GM18517 (cell line): ENCODE data around the gene CTNNB1.
"Not testable (repeated sequence)": the region's sequence is repeated elsewhere in the genome, so short reads cannot be mapped to it uniquely, and the experiment has no call there.

ENCODE experiments used
- ATAC-seq: cut with Tn5 transposase; IDR thresholded peaks from one replicate; pipeline ENCODE4 v1.9.1; 2021; ENCODE audit warnings: mild to moderate bottlenecking, moderate library complexity; ENCODE audit not compliant: unreplicated experiment

Gene CTNNB1

DNA sequence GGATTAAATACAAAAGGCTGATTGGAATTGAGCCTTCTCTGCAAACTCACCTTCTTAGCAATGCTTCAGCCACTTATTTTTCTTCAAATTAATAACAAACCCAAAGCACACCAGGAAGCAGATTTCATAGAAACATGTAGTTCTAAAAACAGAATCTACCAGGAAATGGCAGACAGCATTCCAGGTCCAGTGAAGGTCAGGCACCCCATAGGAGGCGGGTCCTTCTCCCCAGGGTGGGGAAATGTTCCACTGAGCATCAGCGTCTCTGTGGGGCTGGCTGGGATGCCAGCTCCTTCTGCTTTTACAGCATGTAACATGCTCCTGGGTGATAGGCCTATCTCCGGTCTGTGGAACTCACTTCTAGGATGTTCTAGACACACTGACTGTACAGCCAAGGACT lies 49.2 kb downstream of the CTNNB1 start:
- ATAC-seq, result no peak

DNA sequence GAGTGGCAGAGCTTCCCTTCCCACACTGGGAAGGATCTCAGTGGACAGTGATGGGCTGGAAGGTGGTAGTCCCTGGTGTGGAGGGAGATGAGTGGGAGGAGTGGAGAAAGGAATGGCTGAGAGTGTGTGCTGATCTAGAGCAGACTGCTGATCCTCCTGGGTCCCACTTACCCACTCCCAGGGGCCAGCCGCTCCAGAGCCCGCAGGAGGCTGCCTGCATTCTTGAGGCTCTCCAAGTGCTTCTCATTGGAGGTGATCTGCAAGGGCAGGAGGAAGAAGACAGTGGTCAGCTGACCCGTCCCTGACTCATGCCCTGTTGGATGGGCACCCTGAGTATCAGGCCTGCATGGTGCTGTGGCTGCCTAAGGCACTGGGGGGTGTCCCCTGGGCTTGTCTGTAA lies 50.0 kb downstream of the CTNNB1 start:
- ATAC-seq, result no peak

DNA sequence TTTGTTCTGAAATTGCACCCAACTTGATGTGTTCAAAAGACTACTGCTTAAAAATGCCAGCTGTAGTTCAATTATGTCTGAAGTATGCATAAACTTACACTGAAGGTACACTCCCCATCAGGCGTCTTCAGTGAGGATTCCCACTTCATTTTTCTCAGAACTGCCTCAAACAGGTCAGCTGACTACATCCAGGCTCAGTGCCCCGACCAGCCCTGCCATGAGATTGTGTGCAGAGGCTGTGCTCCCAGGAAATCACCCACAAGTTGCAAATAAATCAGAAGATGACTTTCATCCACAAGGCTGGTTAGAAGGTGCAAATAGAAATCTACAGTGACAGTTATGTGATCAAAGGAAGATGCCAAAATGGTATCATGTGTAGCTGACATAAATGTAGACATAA lies 51.5 kb downstream of the CTNNB1 start:
- ATAC-seq, result no peak

DNA sequence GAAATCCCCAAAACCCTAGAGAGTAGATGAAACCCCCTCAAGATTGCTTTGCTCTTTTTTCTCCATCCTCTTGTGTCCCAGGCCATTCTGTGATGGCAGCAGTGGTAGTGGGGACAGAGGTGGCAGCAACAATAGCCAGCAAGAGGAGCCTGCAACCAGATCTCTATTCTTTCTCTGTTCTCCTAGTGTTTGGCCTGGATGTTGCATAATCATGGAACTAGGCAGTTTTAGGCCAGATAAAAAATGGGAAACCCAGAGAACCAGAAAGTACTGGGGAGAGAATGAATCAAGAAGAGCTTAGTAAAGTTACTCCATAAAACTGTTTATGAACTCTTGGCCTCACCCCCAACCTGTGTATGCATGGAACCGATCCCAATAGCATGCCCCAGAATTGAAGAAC lies 52.3 kb downstream of the CTNNB1 start:
- no peak for ATAC-seq

DNA sequence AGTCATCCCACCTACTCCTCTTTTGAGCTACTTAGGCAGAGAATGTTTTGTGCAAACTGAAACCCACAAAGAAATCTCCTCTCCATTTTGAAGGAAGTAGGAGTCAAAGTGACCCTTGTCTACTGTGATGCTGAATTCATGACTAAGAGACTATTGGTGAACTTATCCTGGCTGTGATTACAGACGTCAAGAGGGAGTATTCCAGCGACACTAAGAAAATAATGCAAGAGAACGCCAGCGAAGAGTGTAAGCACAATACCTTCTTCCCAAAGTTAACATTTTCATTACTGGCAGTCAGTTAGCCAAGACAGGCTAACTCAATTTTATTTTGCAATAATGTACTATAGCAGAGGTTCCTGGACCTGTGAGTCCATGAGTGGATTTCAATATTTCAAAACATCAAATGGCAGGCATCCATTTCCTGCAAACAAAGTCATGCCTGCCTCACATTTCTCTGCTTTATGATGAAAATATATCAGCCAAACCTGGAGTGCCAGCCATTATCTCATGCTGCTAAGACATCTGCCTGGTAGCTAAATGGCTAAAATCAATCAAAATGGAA lies 59.0 kb downstream of the CTNNB1 start:
- ATAC-seq, result no peak

DNA sequence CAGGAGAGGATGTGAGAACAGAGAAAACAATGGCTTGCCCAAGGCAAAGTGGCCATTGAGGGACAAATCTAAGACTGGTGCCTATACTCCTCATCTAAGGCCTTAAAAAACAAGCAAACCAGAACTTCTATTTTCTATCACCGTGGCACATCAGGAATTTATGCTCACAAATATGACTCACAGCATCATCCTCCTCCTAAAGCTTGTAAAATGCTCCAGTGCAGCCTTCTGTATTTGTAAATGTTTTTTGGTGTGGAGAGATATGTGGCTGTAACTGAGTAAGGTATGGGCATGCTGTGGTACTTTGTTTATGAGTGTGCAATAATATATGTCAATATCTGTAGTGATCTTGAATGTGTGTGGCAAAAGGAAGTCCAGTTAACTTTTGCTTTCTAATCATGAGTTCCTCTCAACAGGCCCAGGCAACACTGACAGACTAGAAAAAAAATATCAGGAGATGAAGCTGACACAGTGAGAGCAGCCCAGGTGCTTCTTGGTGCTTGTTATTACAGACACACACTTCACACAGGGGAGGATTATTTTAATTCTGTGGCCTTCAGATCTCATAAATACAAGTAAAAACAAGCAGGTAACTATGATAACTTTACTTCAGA lies 60.3 kb downstream of the CTNNB1 start:
- ATAC-seq, result no peak

DNA sequence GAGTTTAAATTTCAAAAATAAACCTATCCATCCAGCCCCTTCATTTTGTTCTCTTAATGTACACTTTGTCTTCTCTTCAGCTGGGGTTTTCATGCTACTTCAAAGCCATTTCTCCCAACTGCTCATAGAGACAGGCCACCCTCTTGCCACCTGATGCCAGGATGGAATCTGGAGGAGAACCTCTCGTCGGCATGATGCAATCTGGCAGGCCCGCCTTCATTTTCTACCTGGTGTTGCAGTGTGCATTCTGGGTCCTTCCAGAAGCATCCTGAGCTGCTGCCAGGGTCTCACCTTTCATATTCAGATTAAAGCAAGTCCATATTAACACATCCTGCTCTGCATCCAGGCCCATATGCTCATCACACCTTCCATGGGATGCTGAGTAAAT lies 60.8 kb downstream of the CTNNB1 start:
- no peak for ATAC-seq

DNA sequence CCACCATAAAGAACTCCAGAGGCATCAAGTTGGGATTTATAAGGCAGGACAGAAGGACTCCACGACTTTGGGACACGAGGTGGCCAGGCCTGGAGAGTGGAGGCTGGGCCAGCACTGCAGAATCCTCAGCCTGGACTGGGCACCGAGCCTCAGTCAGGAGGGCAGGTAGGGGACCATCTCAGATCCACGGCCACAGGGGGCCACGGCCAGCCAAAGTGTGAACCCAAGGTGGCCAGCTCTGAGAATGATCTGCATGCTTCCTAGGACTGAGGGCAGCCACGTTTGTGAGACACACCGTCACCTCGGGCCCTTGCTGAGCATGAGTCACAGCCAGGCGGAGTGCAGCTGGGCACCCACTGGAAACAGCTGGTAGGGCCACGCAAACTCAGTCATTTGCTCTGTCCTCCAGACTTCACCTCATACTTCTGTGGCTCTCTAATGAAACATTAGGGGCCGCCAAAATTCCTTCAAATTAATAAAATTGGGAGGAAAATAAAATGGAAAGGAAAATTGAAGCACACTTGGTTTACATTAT lies 65.8 kb downstream of the CTNNB1 start:
- ATAC-seq, result no peak

DNA sequence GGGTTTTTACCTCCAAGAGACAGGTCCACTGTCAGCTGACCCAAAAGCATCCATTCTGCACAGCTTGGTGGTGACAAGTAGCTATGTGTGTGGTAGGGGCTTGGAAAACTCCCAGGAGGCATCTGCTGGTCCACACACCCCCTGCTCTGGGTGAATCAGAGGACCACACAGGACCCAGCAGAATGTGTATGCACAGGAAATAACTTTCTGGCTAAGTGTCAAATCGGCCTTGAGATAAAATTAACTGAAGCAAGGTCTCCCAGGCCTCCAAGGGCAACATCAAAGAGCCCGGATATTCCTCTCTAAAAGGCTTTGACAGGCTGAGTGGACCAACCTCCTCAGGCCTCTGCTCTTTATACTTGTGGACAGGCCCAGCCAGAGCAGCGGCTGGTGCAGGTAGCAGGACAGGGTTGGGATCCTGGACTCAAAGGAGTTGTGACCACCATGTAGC lies 66.5 kb downstream of the CTNNB1 start:
- no peak for ATAC-seq

DNA sequence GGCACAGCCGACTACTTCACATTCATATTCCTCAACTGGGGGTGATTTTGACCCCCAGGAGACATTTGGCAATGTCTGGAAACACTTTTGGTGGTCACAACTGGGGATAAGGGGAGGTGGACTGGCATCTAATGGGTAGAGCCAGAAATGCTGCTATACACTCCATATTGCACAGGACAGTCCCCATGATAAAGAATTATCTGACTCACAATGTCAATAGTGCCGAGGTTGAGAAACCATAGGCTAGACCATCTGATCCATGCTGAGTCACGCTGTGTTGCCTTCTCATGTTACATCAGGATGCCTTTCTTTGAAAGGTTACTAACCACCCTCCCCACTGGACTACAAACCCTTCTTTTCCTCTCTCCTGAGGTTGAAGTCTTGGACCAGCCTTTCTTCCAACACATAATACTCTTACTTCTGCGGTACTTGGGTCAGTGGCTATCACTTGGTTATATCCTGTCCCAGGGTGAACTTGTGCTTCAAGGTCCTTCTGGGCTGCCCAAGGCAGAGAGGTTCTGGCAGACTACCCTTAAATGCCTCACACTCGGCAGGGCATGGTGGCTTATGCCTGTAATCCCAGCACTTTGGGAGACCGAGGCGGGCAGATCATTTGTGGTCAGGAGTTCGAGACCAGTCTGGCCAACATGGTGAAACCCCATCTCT lies 68.8 kb downstream of the CTNNB1 start:
- ATAC-seq, result no peak

DNA sequence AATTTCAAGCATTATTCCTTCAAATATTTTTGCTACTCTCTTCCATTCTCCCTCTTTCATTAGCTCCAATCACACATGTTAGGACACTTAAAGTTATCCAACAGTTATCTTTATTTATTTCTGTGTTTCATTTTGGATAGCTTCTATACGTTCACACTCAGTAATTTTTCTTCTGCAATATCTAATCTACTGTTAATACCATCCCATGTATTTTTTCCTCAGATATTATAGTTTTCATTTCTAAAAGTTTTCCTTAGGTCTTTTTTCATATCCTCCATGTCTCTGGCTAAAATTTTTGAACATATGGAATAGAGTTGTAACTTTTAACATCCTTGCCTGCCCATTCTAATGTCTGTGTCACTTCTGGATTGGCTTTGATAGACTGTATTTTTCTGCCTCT lies 73.4 kb downstream of the CTNNB1 start:
- ATAC-seq, result no peak

DNA sequence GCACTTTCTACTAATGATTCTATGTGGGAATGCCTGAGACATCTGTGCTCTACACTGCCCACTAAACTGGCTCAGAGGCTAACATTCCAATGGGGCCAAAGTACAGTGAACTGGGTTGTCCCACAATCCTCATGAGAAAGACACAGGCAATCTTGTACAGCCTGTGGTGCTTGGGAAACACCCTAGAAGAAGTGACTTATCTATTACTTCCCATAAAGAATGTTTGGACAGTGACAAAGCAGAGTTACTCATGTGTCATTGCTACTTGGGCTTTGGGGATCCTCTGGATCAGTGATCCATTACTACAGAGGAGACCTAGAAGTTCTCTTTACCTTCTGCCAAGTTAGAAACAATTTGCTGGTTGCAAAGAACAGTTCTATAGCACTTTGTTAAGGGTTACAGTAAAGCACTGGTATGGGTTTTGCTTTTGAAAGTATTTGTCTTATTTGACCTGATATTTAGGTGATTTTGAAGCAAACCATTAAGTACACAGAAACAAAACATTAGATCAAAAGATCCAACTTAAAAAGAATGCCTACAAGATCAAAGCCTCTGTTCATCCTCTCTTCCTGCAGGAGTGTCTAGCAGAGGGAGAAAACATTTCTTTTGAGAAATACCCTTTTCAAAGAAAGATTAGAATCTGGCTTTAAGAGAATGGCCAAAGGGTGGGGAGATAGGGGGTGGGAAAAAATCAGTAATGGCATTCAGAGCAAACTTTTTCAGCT lies 75.8 kb downstream of the CTNNB1 start:
- no peak for ATAC-seq

DNA sequence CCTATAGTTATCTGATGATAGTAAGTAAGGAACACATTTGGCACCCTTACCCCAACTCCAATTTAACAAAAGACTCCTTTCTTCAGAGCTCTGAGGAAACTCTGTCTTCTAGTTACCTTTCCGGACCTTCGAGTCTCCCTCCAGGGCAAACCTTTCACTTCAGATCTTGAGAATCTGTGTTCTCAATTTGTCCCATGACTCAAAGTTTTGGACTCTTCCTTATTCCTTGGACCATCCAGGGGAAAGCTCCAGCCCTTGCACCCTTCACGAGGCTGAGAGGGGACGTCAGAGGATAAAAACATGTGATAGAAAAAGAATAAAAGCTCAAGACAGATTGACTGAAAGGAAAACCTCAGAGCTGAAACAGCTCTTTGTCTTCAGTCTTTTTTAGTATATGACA lies 76.9 kb downstream of the CTNNB1 start:
- no peak for ATAC-seq

DNA sequence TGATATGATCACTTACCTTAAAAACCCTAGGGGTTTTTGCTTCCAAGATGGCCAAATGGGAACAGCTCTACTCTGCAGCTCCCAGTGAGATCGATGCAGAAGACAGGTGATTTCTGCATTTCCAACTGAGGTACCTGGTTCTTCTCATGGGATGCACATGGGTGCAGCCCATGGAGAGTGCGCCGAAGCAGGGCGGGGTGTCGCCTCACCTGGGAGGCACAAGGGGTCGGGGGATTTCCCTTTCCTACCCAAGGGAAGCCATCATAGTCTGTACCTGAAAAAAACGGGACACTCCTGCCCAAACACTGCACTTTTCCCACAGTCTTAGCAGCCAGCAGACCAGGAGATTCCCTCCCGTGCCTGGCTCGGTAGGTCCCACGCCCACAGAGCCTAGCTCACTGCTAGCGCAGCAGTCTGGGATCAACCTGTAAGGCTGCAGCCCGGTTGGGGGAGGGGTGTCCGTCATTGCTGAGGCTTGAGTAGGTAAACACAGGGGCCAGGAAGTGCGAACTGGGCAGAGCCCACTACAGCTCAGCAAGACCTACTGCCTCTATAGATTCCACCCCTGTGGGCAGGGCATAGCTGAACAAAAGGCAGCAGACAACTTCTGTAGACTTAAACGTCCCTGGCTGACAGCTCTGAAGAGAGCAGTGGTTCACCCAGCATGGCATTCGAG lies 78.6 kb downstream of the CTNNB1 start:
- ATAC-seq, result no peak

DNA sequence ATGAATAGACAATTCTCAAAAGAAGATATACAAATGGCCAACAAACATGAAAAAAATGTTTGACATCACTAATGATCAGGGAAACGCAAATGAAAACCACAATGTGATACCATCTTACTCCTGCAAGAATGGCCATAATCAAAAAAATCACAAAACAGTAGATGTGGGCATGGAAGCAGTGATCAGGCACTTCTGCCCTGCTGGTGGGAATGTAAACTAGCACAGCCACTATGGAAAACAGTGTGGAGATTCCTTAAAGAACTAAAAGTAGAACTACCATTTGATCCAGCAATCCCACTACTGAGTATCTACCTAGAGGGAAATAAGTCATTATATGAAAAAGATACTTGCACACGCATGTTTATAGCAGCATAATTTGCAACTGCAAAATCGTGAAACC lies 85.6 kb downstream of the CTNNB1 start:
- ATAC-seq, result not testable (repeated sequence)

DNA sequence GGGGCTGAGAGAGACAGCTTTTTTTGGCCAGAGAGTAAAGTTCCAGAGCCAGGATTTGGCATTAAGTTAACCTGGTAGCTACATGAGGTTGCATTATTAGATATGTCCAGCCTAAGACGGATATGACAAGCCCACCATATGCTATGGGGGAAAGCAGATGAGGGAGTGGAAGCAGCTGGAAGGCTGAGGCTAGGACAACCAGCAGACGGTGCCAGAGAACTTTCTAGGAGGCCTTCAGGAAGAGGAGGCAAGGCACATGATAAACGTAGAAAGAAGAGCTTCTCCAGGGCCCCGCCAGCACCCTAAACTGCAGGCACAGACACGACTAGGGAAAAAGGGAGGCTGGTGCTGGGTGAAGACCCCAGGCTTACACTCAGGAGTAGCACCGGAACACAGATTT lies 87.0 kb downstream of the CTNNB1 start:
- no peak for ATAC-seq

DNA sequence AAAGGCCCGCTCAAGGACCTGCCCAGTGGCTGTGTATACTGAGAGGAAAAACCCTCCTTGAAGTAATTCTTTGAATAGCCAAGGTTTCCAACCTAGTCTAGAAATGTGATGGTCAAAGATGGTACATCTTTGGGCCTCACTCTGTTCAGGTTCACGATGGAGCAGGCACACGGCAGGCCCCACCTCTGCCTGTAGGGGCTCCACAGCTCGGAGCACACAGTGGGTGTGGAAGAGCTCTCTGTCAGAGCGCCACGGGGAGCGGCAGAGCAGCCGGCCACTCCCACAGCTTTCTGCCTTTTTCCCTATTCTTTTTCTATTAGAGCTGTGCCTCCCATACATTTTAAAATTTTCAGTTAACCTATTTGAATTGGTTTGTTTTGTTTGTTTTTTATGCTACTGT lies 89.5 kb downstream of the CTNNB1 start:
- ATAC-seq, result no peak
